ENCODE data around the gene SWT1. TPM values are rescaled to one million over a fixed set of nuclear protein-coding genes. Genes with fewer than 3 reads are reported as not detected.
A peak's percentile ranks its signal among the peaks of the same experiment; 100 is the strongest.

SWT1 gene, protein sequence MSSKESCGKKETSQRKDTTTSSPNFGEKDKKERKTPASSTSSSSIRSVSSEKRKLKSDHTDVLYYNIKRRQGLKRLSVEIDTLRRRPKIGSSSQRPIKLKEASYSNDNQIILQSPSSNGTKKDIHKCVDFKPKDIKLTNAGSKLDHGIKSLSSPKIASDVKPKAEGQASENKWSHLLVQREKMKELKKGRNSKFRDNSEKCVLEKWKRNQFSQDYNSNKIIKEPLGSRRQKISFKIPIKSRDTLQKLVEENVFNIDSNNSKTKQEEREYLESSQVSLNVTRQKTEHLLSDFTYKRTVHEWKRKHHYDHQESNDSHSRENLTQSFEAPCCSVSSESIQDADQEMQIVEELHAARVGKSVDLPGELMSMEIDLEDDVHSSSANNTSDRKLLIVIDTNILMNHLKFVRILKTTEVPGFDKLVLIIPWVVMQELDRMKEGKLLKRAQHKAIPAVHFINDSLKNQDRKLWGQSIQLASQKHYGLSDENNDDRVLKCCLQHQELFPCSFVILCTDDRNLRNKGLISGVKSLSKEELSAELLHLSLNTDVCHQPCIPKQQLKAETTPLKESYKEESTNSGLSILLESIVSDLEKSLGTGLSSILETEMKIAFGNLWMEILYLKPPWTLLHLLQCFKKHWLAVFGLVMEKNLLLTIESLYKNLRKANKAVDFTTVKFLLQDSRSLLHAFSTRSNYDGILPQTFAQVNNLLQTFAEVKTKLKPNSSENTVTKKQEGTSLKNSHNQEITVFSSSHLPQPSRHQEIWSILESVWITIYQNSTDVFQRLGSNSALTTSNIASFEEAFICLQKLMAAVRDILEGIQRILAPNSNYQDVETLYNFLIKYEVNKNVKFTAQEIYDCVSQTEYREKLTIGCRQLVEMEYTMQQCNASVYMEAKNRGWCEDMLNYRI
- total RNA-seq (2014; rRNA removed; shearing (Covaris generic)) = 6.2 TPM in 2 replicates

DNA sequence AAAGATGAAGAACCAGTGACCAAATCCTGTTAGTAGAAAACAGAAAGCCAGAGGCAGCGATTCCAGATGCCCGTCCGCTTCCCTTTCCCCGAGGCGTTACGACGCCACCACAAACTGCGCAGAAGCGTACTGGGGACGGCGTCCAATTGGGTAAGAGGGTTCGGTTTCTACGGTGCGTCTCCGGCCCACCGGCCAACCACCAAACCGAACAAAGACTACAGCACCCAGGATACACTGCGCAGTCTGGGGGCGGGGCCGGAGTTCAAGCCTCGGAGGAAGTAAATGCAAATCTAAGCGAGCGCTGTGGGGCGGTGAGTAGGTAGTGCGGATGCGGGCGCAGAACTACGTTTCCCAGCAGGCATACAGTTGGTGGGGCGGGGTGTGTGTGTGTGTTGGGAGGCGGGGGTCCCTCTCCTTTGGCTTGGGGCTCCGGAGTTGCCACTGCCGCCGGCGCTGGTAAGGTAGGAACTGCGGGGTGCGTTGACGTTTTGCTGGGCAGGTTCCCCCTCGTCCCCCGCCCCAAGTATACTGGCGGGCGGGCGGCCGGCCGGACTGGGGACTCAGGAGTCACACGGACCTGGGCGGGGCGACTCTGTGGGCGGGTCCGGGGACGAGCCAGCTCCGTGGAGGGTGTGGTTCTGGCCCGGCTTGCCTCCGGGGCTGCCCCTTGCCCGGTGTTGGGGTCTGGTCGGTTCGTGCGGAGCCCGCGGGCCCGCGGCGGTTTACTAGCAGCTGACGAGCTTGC is at the start of gene SWT1, which contains the start of gene TRMT1L:
SWT1 (plus strand) TSS at position 314 of the 745 bp plus-strand sequence. CDS start 3,675 bp downstream, outside the sequence.
TRMT1L (minus strand) TSS at position 100 of the 745 bp plus-strand sequence. CDS start 241 bp downstream, outside the sequence.
- DNase-seq (ENCODE audit: low spot score) = peak; percentile 99

DNA sequence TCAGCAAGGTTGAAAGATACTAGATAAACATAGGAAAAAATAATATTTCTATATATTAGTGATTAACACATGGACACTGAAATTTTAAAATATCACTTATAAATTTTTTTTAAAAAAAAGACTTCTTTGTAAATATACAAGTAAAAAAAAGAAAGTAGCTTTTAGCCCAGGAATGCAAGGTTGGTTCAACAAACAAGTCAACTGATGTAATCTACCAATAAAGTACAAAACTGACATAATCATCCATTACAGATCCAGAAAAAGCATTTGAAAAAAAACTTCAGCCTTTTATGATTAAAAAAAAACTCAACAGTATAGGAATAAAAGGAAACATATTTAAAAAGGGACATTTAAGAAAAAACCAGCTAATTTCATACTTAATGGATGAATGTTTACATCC is 48.6 kb upstream of the SWT1 start:
- DNase-seq (ENCODE audit: low spot score) = peak; percentile 17

DNA sequence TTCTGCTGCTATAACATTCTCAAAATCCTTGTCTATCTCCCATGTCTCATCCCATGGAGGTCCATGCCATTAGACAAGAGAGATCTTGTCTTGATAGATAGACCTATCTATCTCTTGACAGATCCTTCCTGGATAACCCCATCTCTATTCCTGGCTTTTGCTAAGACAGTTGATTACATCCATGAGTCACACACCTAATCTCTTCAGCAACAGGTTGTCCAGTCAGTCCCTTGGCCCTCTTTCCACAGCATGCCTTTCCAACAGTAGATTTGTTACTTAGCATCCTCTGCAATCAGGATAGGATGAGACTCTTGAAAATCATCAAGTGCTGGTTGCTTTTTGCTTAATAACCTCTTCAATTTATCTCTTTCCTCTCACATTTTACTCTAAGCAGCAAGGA is 46.8 kb upstream of the SWT1 start:
- no peak for DNase-seq (ENCODE audit: low spot score)

DNA sequence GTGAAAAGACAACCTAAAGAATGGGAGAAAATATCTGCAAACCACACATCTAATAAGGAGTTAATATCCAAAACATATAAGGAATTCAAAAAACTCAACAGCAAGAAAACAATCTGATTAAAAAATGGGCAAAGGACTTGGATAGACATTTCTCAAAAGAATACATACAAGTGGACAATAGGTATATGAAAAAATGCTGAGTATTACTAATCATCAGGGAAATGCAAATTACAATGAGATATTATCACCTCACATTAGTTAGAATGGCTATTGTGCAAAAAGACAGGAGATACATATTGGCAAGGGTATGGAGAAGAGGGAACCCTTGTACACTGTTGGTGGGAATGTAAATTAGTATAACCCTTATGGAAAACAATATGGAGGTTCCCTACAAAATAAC is 45.1 kb upstream of the SWT1 start:
- no peak for DNase-seq (ENCODE audit: low spot score)

DNA sequence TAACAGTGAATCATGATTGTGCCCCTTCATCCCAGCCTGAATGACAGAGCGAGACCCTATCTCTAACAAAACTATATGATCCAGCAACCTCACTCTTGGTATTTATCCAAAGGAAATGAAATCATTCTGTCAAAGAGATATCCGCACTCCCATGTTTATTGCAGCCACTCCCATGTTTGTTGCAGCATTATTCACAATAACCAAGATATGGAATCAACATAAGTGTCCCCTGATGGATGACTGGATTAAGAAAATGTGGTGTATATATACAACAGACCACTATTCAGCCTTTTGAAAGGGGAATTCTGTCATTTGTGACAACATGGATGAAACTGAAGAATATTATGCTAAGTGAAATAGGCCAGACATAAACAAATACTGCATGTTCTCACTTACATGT is 44.6 kb upstream of the SWT1 start:
- DNase-seq (ENCODE audit: low spot score) = no peak

DNA sequence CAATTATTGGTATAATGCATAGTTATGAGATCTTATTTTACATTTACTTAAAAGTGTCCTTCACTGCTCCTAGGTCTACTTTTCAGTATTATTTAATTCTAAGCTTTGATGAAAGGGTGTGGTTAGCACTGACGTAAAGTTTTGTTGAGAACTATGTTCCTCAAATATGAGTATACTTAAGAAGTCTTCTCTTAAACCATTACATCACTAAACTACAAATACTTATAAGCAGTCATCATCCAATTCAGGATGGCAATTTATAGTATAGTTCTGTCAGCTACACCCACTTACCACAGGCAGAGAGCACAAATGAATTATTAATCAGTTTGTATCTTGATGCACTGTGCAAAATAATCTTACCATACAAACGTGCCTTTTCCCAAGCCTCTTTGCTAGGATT is 27.3 kb upstream of the SWT1 start:
- DNase-seq (ENCODE audit: low spot score) = no peak

DNA sequence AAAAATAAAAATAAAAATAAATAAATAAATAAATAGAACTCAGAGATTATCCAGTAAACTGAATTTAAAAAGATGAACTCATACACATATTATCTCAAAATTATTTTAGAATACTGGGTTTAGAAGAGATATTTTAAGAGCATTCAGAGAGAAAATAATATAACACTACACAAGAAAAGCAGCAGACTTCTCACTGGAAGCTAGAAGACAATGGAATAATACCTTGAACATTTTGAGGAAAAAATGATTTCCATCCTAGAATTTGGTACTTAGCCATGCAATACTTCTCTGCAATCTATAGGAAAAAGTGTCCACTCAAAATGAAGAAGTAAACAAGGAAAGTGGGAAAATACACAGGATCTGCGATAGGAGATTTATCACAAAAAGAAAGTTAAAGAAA is 24.4 kb upstream of the SWT1 start:
- DNase-seq (ENCODE audit: low spot score) = no peak

DNA sequence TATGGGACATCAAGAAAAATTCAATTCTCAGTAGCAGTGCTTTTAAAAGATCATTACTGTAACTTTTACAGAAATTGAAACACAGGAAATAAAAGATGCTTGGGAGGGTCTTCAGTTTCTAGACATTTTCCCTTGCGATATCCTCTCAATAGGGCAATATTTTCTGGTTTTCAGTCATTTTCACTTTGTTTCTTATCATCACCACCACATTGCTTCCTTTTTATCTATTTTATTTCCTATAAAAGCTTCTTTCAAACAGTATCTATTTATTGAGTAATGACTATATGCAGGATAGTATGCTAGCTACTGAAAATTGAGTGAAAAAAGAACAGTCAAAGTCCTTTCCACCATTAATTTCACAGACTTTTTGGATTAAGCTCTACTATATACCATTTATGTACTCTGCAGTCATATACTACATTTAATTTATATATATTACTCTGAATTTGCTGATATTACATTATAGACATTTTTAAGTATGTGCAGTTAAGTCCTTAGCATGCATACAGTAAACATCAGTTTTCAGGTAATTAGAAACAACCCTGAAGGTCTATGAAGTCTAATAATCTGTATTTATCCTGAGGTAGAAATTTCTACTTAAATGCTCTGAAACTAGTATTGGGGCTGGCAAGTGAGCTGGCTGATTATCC is 18.9 kb upstream of the SWT1 start:
- no peak for DNase-seq (ENCODE audit: low spot score)

DNA sequence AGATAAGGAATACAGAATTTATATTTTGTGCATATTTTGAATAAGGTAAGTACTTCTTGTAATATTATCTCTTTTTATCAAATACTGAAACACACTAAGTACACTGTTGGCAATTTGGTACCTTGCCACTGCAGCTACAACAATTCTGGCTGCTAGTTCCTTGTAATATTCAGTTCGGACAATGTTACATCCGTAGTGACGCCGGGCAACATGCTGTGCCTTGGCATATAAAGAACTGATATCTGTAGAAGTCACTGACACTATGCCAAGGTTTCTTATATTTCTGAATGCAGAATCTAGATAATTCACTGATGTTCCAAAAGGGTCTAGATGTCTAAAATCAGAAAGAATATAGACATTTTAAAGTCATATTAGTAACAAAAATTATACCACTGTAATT is 17.7 kb upstream of the SWT1 start:
- no peak for DNase-seq (ENCODE audit: low spot score)

DNA sequence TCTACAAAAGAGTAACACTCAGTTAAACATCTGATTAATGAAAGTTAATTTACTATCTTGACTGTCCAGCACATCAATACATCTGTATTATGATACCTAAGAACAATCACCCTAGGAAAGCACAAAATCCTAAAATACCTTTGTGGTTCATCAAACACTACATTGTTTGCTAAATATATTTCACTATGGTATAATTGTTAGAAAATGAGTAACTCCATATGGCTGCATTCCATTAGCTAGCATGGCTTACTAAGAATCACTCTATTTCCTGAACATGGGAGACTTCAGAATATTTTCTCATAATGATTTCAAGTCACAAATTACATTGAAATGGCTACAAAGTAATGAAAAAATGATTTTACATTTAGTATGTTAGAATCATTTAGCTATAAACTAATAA is 12.7 kb upstream of the SWT1 start:
- peak; percentile 6 for DNase-seq (ENCODE audit: low spot score)

DNA sequence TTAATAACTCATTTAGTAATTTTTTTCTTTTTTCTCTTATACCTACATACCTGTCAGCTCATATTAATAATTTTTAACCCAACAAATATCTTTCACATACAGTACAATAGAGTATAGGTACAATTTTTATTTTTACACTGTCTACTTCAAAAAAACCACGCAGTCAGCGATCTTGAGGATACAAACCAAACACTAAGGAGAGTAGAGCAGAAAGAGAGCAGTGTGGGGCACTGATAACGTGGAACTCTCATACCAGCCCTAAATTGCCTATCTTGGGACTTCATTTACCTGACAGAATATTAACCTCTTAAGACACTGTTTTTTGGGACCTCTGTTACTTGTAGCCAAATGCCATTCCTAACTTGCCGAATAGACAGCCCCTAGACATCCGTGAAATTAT is 5.8 kb upstream of the SWT1 start:
- DNase-seq (ENCODE audit: low spot score) = no peak

DNA sequence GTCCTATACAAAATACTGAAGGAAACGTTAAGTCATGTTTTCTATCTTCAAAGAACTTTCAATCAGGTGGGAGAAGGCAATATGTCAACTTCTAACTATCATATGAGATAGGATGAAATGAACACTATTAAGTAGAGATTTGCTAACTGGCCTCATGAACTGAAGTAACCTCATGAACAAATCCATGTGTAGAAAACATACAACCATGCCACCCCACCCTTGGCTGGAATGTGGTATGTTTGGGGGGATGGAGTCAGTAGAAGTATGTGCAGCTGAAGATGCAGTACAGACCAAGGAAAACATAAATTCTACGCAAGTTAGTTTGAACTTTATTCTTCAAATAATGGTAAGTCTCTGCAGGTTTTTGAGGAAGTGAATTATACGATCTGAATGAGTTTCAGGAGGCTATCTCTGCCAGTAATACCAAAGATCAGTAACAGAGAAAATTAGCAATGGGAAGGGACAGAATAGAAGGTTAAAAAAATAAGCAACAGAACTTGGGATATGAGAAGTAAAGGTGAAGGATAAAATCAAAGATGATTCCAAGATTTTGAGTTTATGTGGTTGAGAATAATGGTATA is 4.7 kb upstream of the SWT1 start:
- DNase-seq (ENCODE audit: low spot score) = no peak

DNA sequence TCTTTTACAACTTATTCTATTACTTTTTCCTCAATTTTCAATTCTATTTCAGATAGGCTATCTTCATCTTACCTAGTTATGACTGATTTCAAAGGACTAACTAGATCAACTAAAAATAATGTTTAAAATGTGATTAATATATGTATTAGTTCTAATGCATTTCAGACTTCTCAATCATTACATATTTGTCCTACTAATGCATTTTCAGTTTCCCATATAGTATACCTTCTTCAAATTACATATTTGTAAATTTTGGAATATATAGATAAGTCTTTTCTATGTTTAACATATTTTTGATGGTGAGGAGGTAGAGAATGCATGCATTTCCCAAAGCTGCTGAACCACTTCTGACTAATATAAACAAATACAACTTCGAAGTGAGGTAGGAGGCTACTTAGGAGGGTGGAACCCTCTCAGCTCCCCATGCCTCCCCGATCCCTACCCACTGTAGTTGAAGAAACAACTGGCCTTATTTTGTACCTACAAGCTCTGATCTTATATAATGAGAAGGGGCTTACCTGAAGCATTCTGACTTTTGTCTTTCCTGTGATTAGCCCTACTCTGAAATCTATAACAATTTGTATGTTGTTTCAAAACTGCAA is 2.0 kb upstream of the SWT1 start:
- no peak for DNase-seq (ENCODE audit: low spot score)

DNA sequence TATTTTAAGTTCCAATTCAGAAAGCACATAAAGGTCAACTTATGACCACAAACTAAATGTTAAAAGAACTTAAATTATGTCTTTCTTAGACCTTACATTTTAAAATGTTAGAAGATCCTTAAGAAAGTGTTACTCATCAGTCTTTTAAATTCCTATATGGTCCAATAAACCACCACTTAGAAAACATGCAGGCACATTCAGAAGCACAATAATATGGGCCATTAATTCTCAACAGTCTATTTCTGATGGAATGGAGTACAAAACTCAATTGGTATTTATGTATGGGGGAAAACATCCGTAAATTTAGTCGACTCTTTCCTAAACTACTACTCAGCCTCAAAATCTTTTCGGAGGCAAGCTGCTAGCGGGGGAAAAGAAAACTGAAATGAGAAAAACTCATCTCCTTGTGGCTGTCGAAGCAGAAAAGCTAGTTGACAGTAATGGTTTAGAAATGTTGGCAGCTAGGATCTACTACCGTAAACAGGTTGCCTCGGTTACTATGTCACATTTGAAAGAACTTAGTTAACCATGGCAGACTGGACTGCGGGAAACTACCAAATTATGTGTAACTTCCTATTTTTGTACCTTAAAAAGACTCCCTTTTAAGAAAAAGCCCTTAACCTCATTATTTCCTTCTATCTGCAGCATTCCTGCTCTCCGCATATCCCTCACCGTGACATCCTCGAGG is 1.2 kb upstream of the SWT1 start:
- DNase-seq (ENCODE audit: low spot score) = peak; percentile 17

DNA sequence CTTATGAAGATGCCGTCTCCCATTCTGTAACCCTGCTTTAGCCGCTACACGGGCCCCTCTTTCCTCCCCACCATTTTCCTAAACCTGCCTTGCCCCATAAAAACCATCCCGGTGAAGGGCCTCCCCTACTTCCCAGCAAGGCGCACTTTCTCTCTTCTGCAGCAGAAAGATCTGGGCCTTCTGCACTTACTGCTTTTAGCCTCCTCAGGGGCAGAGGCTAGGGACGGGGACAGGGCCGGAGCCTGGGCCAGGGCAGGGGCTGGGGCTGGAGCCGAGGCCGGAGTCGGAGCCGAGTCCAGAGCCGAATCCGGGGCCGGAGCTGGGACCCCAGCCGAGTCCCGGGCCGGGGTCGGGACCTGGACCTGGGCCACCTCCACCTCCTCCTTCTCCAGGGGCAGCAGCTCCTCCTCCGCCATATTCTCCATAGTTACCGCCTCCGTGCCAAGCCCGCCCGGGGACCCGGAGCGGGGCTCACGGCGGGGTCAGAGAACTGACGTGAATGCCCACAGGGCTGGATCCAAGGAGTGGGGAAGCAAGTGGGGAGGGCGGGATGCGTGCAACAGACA is 596 bp upstream of the SWT1 start:
- DNase-seq (ENCODE audit: low spot score) = peak; percentile 20

DNA sequence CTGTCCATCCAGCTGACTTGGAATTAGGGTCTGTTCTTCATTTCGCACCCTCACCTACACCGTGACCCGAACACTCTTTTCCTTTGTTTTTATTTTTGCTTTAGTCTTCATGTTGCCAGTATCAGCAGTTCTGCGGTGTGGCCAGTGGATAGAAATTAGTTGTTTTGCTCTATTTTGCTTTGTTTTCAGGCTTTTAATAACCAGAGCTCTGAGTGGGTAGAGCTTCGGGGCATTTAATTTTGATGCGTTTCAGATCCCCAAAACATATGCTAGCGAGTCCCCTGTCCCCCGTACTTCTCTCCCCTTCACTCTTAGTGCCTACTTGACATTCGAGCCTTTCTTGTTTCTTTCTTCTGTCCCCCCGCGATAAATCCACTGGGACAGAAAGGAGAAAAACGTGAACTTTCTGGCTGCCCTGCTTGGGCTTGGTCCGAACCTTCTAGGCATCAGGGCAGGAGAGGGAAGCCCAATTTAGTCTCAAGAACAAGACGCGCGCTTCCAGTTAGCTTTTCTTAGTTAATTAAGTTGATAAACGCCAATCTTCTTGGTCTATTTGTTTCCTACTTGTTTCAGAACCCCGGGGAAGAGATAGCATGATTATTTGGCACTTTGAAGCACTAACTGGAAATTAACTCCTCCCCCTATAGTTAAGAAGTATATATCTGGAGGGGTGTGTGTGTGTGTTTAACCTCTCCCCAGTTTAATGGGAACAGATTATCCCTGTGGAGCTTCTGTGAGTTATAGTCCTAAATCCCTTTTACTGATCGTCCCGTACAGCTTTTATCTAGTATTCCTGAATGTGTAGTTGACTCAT is 839 bp downstream of the SWT1 start:
- DNase-seq (ENCODE audit: low spot score) = peak; percentile 16

DNA sequence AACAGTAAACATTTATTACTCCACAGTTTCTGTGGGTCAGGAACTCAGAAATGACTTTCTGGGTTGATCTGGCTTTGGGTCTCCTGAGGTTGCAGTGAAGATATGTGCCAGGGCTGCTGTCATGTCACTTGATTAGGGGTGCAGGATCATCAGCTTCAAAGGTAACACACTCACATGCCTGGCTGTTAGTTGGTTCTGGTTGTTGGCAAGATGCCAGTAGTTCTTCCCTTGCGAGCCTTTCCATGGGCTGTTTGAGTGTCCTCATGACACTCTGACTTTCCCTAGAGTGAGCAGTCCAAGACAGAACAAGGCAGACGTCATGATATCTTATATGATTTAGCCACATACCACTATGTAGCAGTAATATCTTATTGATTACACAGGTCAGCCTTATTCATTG is 1.8 kb downstream of the SWT1 start:
- no peak for DNase-seq (ENCODE audit: low spot score)

DNA sequence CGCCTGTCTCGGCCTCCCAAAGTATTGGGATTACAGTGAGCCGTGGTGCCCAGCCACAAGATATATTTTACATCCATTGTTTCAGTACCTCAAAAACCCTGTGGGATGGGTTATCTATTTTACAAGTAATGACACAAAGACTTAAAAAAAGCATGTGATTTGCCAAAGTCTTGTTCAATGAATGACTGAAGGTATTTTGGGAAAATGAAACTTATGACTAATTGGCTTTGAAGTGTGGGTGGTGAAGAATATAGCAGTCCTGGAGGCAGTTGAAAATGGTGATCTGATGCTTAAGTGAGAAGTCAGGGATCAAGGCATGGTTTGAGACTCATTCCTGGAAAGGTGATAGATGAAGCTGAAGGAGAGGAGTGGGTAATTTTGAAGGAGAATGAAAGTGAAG is 3.0 kb downstream of the SWT1 start:
- peak; percentile 8 for DNase-seq (ENCODE audit: low spot score)

DNA sequence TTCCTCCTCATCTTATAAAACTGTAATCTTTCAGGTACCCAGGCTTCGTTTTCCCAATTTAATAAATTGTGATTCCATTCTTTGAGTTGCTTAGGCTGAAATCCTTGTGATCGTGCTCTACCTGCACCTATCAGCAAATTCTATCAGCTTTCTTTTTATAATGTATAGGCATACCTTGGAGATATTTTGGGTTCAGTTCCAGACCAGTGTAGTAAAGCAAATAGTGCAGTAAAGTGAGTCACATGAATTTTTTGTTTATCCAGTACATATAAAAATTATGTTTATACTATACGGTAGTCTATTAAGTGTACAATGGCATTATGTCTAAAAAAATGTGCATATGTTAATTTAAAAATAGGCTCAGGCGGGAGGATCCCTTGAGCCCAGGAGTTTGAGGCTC is 5.5 kb downstream of the SWT1 start:
- no peak for DNase-seq (ENCODE audit: low spot score)
